ENCODE measurements around the gene OR4B1.

OR4B1 gene

GRCh38 chr11:48261600-48261999 lies 45.0 kb downstream of the OR4B1 start:
- no peak for DNase-seq

- DNase-seq = no peak
Observed at GRCh38 chr11:48263423-48263911, 46.9 kb downstream of the OR4B1 start, which contains the start of gene OR4X1. Gene OR4X1, plus strand, starts transcription at chr11:48263861. Its CDS starts 0 bp downstream, at chr11:48263861.
